WTC11 (cell line): Measurements from ENCODE around the gene SAP30BP.

ENCODE experiments used
- CTCF ChIP-seq: fragments of 200-600 bp; IDR thresholded peaks from 2 replicates; pipeline ENCODE4 v1.8.0; 2022; ENCODE audit warnings: antibody characterized with exemption
- GABPB1 ChIP-seq: sonication (generic); formaldehyde crosslinking; IDR thresholded peaks from 2 replicates; pipeline ENCODE4 v1.8.1; 2023; ENCODE audit warnings: mild to moderate bottlenecking, missing genetic modification reagents
- NFATC4 ChIP-seq: fragments of 250-450 bp; sonication (Bioruptor Pico); IDR thresholded peaks from 2 replicates; pipeline ENCODE4 v1.9.0; 2021; ENCODE audit warnings: mild to moderate bottlenecking
- NFYB ChIP-seq: sonication (generic); formaldehyde crosslinking; conservative IDR thresholded peaks from 2 replicates; pipeline ENCODE4 v1.8.0; 2022; ENCODE audit warnings: low read depth, missing genetic modification reagents
- NR3C1 ChIP-seq: sonication (generic); formaldehyde crosslinking; conservative IDR thresholded peaks from 2 replicates; pipeline ENCODE4 v1.8.1; 2023; ENCODE audit warnings: low read depth, mild to moderate bottlenecking, missing genetic modification reagents
- STAT6 ChIP-seq: sonication (generic); formaldehyde crosslinking; conservative IDR thresholded peaks from 2 replicates; pipeline ENCODE4 v1.8.1; 2023; ENCODE audit warnings: mild to moderate bottlenecking, low read depth, missing genetic modification reagents, moderate library complexity
- USF2 ChIP-seq: sonication (generic); formaldehyde crosslinking; IDR thresholded peaks from 2 replicates; pipeline ENCODE4 v1.8.1; 2023; ENCODE audit warnings: mild to moderate bottlenecking, missing genetic modification reagents, moderate library complexity
- ZBTB21 ChIP-seq: sonication (generic); formaldehyde crosslinking; IDR thresholded peaks from 2 replicates; pipeline ENCODE4 v1.8.1; 2023; ENCODE audit warnings: mild to moderate bottlenecking, missing genetic modification reagents, borderline replicate concordance
- ZNF512 ChIP-seq: sonication (generic); formaldehyde crosslinking; IDR thresholded peaks from 2 replicates; pipeline ENCODE4 v1.8.1; 2022; ENCODE audit warnings: missing genetic modification reagents, borderline replicate concordance

GRCh38 chr17:75754378-75755204 is 87.5 kb downstream of the SAP30BP start:
- no peak for TF ChIP-seq USF2 (CRISPR knock-in tag)
- no peak for TF ChIP-seq NFATC4 (CRISPR knock-in tag)
- no peak; the same call in 1 of the 2 replicates for TF ChIP-seq GABPB1 (CRISPR knock-in tag)
- TF ChIP-seq STAT6 (CRISPR knock-in tag) = no peak
- no peak for TF ChIP-seq NR3C1 (CRISPR knock-in tag)
- no peak for TF ChIP-seq ZNF512 (CRISPR knock-in tag)
- TF ChIP-seq ZBTB21 (CRISPR knock-in tag) = no peak
- no peak for TF ChIP-seq NFYB
- no peak for TF ChIP-seq CTCF
